Stomach (tissue), 9 donors: ENCODE measurements around the gene CAPG. TPM values are rescaled to one million over a fixed set of nuclear protein-coding genes. Genes with fewer than 3 reads are reported as not detected.
"Not testable (repeated sequence)": the region's sequence is repeated elsewhere in the genome, so short reads cannot be mapped to it uniquely, and the experiment has no call there.

Experiments
- DNase-seq, 2 donors: peaks; one replicate each; pipeline versions ENCODE4 v3.0.0 to v3.0.0-alpha.2; 2013 to 2019
- H3K27ac ChIP-seq, 5 donors: fragments of 200-600 bp in 4 of 5; sonication (generic) in 4 of 5; one replicate each; pipeline ENCODE4 v1.5.1; 2013 to 2019; ENCODE audit warnings: mild to moderate bottlenecking in 1 of 5, moderate library complexity in 1 of 5
- H3K27me3 ChIP-seq, 3 donors: fragments of 200-600 bp; sonication (generic); one replicate each; pipeline ENCODE4 v1.5.1; 2017 to 2019; ENCODE audit warnings: mixed run types in 1 of 3
- H3K36me3 ChIP-seq, 4 donors: fragments of 200-600 bp; sonication (generic); 1 replicate in 3 of 4; 2 replicates in 1 of 4; pipeline ENCODE4 v1.5.1; 2016 to 2019
- H3K4me1 ChIP-seq, 4 donors: fragments of 200-600 bp; sonication (generic); one replicate each; pipeline ENCODE4 v1.5.1; 2016 to 2019
- H3K4me3 ChIP-seq, 4 donors: fragments of 200-600 bp; sonication (generic) in 3 of 4; one replicate each; pipeline ENCODE4 v1.5.1; 2016 to 2019; ENCODE audit warnings: mild to moderate bottlenecking in 1 of 4
- H3K9me3 ChIP-seq, 4 donors: fragments of 200-600 bp; sonication (generic); one replicate each; pipeline ENCODE4 v1.5.1; 2016 to 2019
- CTCF ChIP-seq, 7 experiments: fragments of 450-650 bp in 4 of 7; fragments of 200-600 bp in 3 of 7; sonication (generic) in 3 of 7; IDR thresholded peaks; one replicate each; pipeline ENCODE4 v1.5.1; 2016 to 2019; ENCODE audit warnings: antibody characterized with exemption in 7 of 7, control low read depth in 2 of 7, mild to moderate bottlenecking in 1 of 7
- EP300 ChIP-seq: sonication (generic); formaldehyde crosslinking; IDR thresholded peaks from one replicate; pipeline ENCODE4 v1.6.1; 2017; ENCODE audit warnings: antibody characterized with exemption
- POLR2A ChIP-seq, 4 donors: fragments of 450-650 bp; IDR thresholded peaks; one replicate each; pipeline ENCODE4 v1.6.1; 2016; ENCODE audit warnings: antibody characterized with exemption in 4 of 4, control low read depth in 2 of 4, mild to moderate bottlenecking in 1 of 4, moderate library complexity in 1 of 4
- POLR2AphosphoS5 ChIP-seq, 3 donors: sonication (generic); formaldehyde crosslinking; IDR thresholded peaks; one replicate each; pipeline ENCODE4 v1.6.1; 2016; ENCODE audit warnings: antibody characterized with exemption in 3 of 3
- WGBS, 5 donors: extraction: QIAGEN DNeasy Blood & Tissue Kit in 3 of 5; methylation state at CpG; one replicate each; pipeline versions ENCODE4 v1.1.5 to v1.1.7; 2013 to 2018; 5-methylcytosine and 5-hydroxymethylcytosine counted together
- intact Hi-C: fragments of 100-400 bp; cut with DNase I; formaldehyde crosslinking; loops from one replicate; pipeline ENCODE4 v1.15.1; 2023; ENCODE audit warnings: low total_unique reads
- polyA plus RNA-seq, 3 donors: library from polyadenylated mRNA; stranded (reverse); fragments of 200-250 nt; gene quantifications; one replicate each; pipeline ENCODE4 v1.2.3, GENCODE V29; 2013
- total RNA-seq, 5 donors: library from RNA; depleted of rRNA; stranded (reverse); fragments of >200 nt; gene quantifications; one replicate each; pipeline versions ENCODE4 v1.1.0 to v1.2.3, GENCODE V29; 2014 to 2016
- donor health status: healthy with polysubstance abuse.
- donor health status: Bipolar disorder and iron deficiency.
- donor health status: healthy.

CAPG gene
- total and polyA plus RNA-seq, 8 donors: 35.0 to 350 (median 126) TPM

GRCh38 chr2:85367180-85367579 lies 43.0 kb downstream of the CAPG start:
- Histone ChIP-seq H3K27ac (no peak overlapping the region), H3K4me3 (no peak overlapping the region), H3K36me3 (peaks cover 12 to 78% (median 72%) of the 10 kb centered on the region in 4 donors), H3K27me3 (no peaks in the 10 kb centered on the region), H3K9me3 (no peaks in the 10 kb centered on the region), H3K4me1 (peaks cover 0 to 3% (median 0%) of the 10 kb centered on the region in 4 donors)
- no peak for DNase-seq
- TF ChIP-seq EP300: no peak
- TF ChIP-seq CTCF (IDR thresholded peaks at IDR 0.05): no peak
- 82 to 88% (median 84%) methylated on average over 5 of the region's 5 CpGs for WGBS, 5 donors
- intact Hi-C loops: no loop called here

- peaks cover 0 to 14% (median 8%) of the 10 kb centered on the region in 4 donors for H3K4me1 ChIP-seq
- H3K27ac ChIP-seq, DNase-seq, H3K9me3 ChIP-seq, intact Hi-C loops, H3K4me3 ChIP-seq, H3K27me3 ChIP-seq: not testable (repeated sequence)
- peaks cover 13 to 89% (median 80%) of the 10 kb centered on the region in 4 donors for H3K36me3 ChIP-seq
- 83 to 97% (median 88%) methylated on average over 5 of the region's 5 CpGs for WGBS, 5 donors
These were observed 47.3 kb downstream of the CAPG start for GRCh38 chr2:85362653-85363387.

GRCh38 chr2:85357736-85358135 lies 52.4 kb downstream of the CAPG start:
- Histone ChIP-seq H3K27me3 (no peaks in the 10 kb centered on the region), H3K27ac (no peak overlapping the region), H3K9me3 (no peaks in the 10 kb centered on the region), H3K4me1 (peaks cover 0 to 55% (median 46%) of the 10 kb centered on the region in 4 donors), H3K4me3 (no peak overlapping the region), H3K36me3 (peaks cover 6 to 66% (median 60%) of the 10 kb centered on the region in 4 donors)
- intact Hi-C loops: no loop called here
- DNase-seq: no peak
- no peak for TF ChIP-seq CTCF (IDR thresholded peaks at IDR 0.05)
- TF ChIP-seq POLR2A (IDR thresholded peaks at IDR 0.05): no peak
- no peak for TF ChIP-seq POLR2AphosphoS5 (IDR thresholded peaks at IDR 0.05)
- no peak for TF ChIP-seq EP300
- WGBS, 5 donors: 85 to 97% (median 93%) methylated on average over 3 of the region's 3 CpGs

GRCh38 chr2:85356186-85356585 lies 54.0 kb downstream of the CAPG start:
- no peak for TF ChIP-seq CTCF (IDR thresholded peaks at IDR 0.05)
- no peak for TF ChIP-seq POLR2A (IDR thresholded peaks at IDR 0.05)
- no peak for TF ChIP-seq POLR2AphosphoS5 (IDR thresholded peaks at IDR 0.05)
- TF ChIP-seq EP300: no peak
- DNase-seq: no peak
- H3K27ac ChIP-seq: no peak overlapping the region
- WGBS, 5 donors: 82 to 88% (median 84%) methylated on average over 2 of the region's 2 CpGs
- no peaks in the 10 kb centered on the region for H3K27me3 ChIP-seq
- H3K4me1 ChIP-seq: peaks cover 0 to 70% (median 57%) of the 10 kb centered on the region in 4 donors
- H3K9me3 ChIP-seq: no peaks in the 10 kb centered on the region
- intact Hi-C loops: no loop called here
- H3K4me3 ChIP-seq: no peak overlapping the region
- H3K36me3 ChIP-seq: peaks cover 1 to 61% (median 51%) of the 10 kb centered on the region in 4 donors

GRCh38 chr2:85355521-85355920 lies 54.6 kb downstream of the CAPG start:
- TF ChIP-seq POLR2A (IDR thresholded peaks at IDR 0.05) (no peak), EP300 (no peak), CTCF (IDR thresholded peaks at IDR 0.05) (no peak), POLR2AphosphoS5 (IDR thresholded peaks at IDR 0.05) (no peak)
- H3K27me3 ChIP-seq: no peaks in the 10 kb centered on the region
- intact Hi-C loops: no loop called here
- peaks cover 0 to 70% (median 57%) of the 10 kb centered on the region in 4 donors for H3K4me1 ChIP-seq
- H3K36me3 ChIP-seq: peaks cover 8 to 61% (median 53%) of the 10 kb centered on the region in 4 donors
- H3K27ac ChIP-seq: peak overlapping the region in 2 of 5 donors; percentile 88 to 90
- H3K9me3 ChIP-seq: no peaks in the 10 kb centered on the region
- peak overlapping the region; percentile 73 to 87 (median 77) for H3K4me3 ChIP-seq
- DNase-seq: peak in 1 of 2 donors; percentile 42
- 67 to 74% (median 70%) methylated on average over 3 of the region's 3 CpGs for WGBS, 5 donors
